LNCaP clone FGC (cell line): ENCODE measurements around the gene PLSCR1.

ENCODE experiments used
- DNase-seq: peaks from one replicate; pipeline ENCODE4 v3.0.0-alpha.2; 2011; ENCODE audit warnings: low read depth
- H3K4me3 ChIP-seq: 2 replicates; pipeline ENCODE4 v1.5.1; 2011; ENCODE audit warnings: mild to moderate bottlenecking, low read depth, low read length, control low read depth
- CTCF ChIP-seq: IDR thresholded peaks from 2 replicates; pipeline ENCODE4 v1.5.1; 2012; ENCODE audit warnings: mild to moderate bottlenecking; ENCODE audit not compliant: control insufficient read depth, insufficient read depth; ENCODE audit errors: extremely low read depth

Gene PLSCR1

GRCh38 chr3:146519810-146520209 is 24.6 kb downstream of the PLSCR1 start:
- no peak for DNase-seq
- no peak for TF ChIP-seq CTCF

DNA sequence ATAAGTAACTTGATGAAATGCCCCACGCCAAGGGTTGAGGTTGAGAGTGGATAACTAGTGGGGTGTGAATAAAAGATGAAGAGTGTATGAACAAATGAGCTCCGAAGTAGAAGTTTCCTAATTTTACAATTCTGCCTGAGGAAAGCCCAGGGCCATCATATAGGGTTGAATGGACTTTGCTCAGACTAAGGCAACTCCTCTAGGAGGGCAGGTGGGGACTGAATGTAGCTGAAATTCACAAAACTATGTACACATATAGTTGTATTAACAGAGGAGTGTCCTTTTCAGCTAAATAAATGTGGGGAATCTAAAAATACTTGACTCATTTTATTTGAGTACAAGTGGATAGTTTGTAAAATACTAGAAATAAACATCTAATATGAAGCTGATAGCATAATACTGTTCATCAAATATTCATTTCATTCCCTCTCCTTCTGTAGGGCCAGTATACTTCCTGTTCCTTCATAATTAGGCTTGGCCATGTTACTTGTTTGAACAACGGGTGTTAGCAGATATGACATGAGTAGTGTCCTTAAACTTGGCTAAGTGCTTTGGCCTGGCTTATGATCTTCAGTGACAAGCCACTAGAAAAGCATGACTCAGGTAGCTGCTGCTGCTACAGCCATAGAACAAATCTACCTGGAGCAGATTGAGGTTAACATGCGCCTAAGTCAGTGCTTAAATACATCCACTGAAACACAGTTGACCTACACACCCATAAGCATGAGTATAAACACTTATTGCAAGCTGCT is 26.5 kb downstream of the PLSCR1 start:
- H3K4me3 ChIP-seq, result no peak overlapping the region
- peak; percentile 64 for DNase-seq
- TF ChIP-seq CTCF, result no peak

More at GRCh38 chr3:146519810-146520209, 24.6 kb downstream of the PLSCR1 start:
- no peak overlapping the region for H3K4me3 ChIP-seq

DNA sequence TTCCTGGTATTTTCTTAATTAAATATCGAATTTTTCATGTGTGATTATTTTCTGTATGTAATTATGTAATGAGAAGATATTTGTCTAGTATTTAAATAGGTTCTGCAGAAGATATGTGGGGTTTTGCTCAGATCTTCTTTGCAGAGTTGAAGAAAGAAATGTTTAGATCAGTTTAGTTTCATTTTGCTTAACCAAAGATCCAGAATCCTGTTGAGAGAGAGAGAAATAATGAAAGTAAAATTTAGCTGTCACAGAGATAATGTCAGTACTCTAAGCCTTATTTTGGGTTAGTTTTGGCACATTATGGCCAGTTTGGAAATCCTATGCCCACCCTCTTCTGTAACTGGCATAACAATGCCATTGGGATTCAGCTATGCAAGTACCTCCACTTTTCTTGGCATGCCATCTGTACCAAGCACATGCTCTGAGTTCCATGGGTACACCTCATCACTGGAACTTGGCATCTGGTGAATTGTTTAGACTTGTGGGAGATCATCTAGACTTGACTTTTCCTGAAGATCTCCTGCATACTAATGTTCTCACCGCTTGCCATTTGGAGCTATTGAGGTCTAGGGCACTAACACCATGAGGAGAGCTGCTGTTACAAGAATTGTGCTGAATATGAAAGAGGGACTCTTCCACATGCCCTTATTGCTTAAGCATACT is 30.9 kb downstream of the PLSCR1 start:
- TF ChIP-seq CTCF, result no peak
- H3K4me3 ChIP-seq, result no peak overlapping the region
- DNase-seq, result no peak

DNA sequence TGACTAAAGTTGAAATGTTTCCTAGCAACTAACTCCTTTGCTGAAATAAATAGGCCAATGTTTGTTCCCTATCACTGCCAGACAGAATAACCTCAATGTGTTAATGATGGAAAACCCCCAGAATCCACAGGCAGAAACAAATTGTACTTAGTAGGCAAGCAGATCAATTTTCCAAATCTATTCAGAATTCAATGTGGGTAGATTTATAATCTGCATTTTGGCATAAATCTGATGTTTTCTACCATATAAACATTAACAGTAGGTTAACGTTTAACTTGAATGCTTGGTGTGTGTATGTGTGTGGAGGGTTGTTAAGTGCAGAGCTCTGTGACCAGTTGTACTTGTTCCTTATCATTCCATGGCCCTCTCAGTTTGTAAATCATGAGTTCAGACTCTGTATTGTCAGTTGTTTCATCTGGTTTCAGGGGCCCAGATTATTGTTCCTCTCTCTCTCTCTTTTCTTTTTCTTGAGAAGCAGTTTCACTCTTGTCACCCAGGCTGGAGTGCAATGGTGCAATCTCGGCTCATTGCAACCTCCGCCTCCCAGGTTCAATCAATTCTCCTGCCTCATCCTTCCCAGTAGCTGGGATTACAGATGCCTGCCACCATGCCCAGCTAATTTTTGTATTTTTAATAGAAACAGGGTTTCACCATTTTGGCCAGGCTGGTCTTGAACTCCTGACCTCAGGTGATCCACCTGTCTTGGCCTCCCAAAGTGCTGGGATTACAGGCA is 32.8 kb downstream of the PLSCR1 start:
- H3K4me3 ChIP-seq, result no peak overlapping the region
- no peak for TF ChIP-seq CTCF
- DNase-seq, result no peak

- H3K4me3 ChIP-seq, result no peak overlapping the region
- no peak for DNase-seq
- TF ChIP-seq CTCF, result no peak
Observed at GRCh38 chr3:146507331-146508120, 36.9 kb downstream of the PLSCR1 start.

- no peak for DNase-seq
- H3K4me3 ChIP-seq, result no peak overlapping the region
- TF ChIP-seq CTCF, result no peak
Observed at GRCh38 chr3:146505516-146505915, 38.9 kb downstream of the PLSCR1 start.
